Activated naive CD4-positive, alpha-beta T cell treated with anti-CD3 and anti-CD28 coated beads, Interleukin-2, amount 50 U/mL, for 24 hours (primary cell): ENCODE results near the gene C10orf90.

Experiments used
- H3K27ac Mint-ChIP-seq: one replicate; pipeline ENCODE4 v1.8.0; 2021; ENCODE audit warnings: mild to moderate bottlenecking, mixed read lengths
- H3K27me3 Mint-ChIP-seq: one replicate; pipeline ENCODE4 v1.8.0; 2021; ENCODE audit warnings: mixed read lengths
- H3K36me3 Mint-ChIP-seq: one replicate; pipeline ENCODE4 v1.8.0; 2021; ENCODE audit warnings: mixed read lengths
- H3K4me1 Mint-ChIP-seq: one replicate; pipeline ENCODE4 v1.8.0; 2021; ENCODE audit warnings: mixed read lengths
- H3K4me3 Mint-ChIP-seq: one replicate; pipeline ENCODE4 v1.8.0; 2021; ENCODE audit warnings: mild to moderate bottlenecking, mixed read lengths
- H3K9me3 Mint-ChIP-seq: one replicate; pipeline ENCODE4 v1.8.0; 2021; ENCODE audit warnings: mixed read lengths

C10orf90 gene

GRCh38 chr10:126621846-126622245, 48.6 kb downstream of the C10orf90 start:
- Mint-ChIP-seq H3K36me3 (no peaks in the 10 kb centered on the region), H3K4me1 (no peaks in the 10 kb centered on the region), H3K9me3 (no peaks in the 10 kb centered on the region), H3K4me3 (no peak overlapping the region), H3K27ac (no peak overlapping the region), H3K27me3 (peaks cover 6% of the 10 kb centered on the region)

DNA sequence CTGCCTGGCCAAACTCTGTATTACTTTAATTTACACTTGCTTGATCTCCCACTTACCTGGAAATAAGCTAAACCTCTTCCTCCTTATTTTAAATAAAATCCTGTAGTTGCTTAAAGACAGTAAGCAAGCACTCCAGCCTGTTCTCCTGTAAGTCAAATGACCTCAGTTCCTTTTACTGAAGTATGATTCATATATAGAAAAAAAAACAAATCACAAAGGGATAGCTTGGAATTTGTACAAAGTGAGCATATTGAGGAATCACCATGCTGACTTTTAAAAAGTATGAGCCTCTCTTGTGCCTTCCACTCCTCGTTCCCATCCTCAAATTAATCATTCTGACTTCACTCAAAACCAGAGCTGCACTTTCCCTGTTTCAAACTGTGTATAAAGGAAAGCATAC, 52.0 kb downstream of the C10orf90 start:
- H3K9me3 Mint-ChIP-seq = no peaks in the 10 kb centered on the region
- H3K4me3 Mint-ChIP-seq = no peak overlapping the region

DNA sequence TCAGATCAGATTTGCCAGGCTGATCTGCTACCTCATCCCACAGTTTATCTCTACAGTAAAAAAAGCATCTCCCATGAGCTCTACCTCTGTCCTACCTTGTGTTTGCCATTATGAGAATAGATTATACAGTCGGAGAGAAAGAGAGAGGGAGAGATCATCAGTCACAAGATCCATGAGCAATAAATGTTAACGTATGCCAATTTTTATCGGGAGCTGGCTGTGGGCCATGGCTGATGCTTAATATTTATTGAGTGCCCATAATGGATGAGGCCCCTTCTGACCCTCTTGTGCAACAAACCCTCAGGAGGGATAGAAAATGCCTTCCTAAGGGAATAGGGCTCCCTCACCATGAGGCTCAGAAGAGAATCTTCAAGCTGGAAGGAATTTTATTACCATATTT, 52.8 kb downstream of the C10orf90 start:
- Mint-ChIP-seq H3K4me3 (no peak overlapping the region), H3K27me3 (peaks cover 3% of the 10 kb centered on the region), H3K4me1 (no peaks in the 10 kb centered on the region), H3K36me3 (no peaks in the 10 kb centered on the region), H3K27ac (no peak overlapping the region), H3K9me3 (no peaks in the 10 kb centered on the region)

More for the DNA sequence above, 52.0 kb downstream of the C10orf90 start:
- Mint-ChIP-seq H3K27me3 (peaks cover 6% of the 10 kb centered on the region), H3K4me1 (no peaks in the 10 kb centered on the region), H3K36me3 (no peaks in the 10 kb centered on the region), H3K27ac (no peak overlapping the region)

DNA sequence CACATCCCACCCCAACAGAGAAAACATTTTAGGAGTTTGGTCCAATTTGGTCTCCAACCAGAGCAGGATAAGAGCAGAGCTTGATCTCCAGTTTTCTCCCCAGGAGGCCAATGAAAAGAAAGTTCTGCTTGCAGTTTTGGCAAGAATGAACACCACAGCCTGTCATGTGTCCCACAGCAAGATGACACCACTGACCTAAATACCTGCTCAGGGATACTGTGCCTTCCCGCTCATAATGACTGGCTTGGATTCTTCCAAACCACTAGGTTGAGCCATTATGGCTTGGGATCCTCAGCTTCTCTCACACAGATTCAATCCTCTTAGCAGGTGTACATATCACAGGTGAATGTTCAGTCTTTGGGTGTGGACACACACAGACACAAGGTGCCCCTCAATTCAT, 53.3 kb downstream of the C10orf90 start:
- no peaks in the 10 kb centered on the region for H3K36me3 Mint-ChIP-seq
- no peak overlapping the region for H3K27ac Mint-ChIP-seq
- H3K9me3 Mint-ChIP-seq = no peaks in the 10 kb centered on the region
- no peak overlapping the region for H3K4me3 Mint-ChIP-seq
- H3K4me1 Mint-ChIP-seq = no peaks in the 10 kb centered on the region
- H3K27me3 Mint-ChIP-seq = peaks cover 3% of the 10 kb centered on the region

DNA sequence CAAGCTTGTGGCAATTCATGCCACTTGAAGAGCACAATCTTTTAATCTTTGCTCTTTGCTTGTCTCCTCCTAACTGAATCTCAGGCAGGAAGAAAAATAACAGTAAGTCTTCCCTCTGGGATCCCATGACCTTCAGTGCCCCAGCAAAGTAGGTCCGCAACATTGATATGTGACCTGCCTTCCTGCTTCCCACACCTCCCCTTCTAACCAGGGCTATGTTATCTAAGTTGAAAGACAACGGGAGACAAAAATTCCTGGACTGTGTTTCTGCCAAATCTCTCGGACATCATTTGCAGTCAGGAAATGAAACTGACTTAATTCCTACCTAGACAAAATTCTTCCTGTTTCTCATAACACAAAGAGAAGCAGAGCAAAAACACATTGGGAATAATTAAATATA, 53.8 kb downstream of the C10orf90 start:
- no peaks in the 10 kb centered on the region for H3K36me3 Mint-ChIP-seq
- peaks cover under 1% of the 10 kb centered on the region for H3K27me3 Mint-ChIP-seq
- H3K9me3 Mint-ChIP-seq = no peaks in the 10 kb centered on the region
- no peak overlapping the region for H3K4me3 Mint-ChIP-seq
- H3K4me1 Mint-ChIP-seq = no peaks in the 10 kb centered on the region
- H3K27ac Mint-ChIP-seq = no peak overlapping the region

- Mint-ChIP-seq H3K4me1 (no peaks in the 10 kb centered on the region), H3K9me3 (no peaks in the 10 kb centered on the region), H3K27ac (no peak overlapping the region), H3K4me3 (no peak overlapping the region), H3K36me3 (no peaks in the 10 kb centered on the region), H3K27me3 (no peaks in the 10 kb centered on the region)
These were observed 59.2 kb downstream of the C10orf90 start for GRCh38 chr10:126611303-126611702.

- Mint-ChIP-seq H3K4me3 (no peak overlapping the region), H3K9me3 (no peaks in the 10 kb centered on the region), H3K27ac (no peak overlapping the region), H3K4me1 (no peaks in the 10 kb centered on the region), H3K27me3 (no peaks in the 10 kb centered on the region), H3K36me3 (no peaks in the 10 kb centered on the region)
These were observed 60.9 kb downstream of the C10orf90 start for GRCh38 chr10:126609566-126609965.

DNA sequence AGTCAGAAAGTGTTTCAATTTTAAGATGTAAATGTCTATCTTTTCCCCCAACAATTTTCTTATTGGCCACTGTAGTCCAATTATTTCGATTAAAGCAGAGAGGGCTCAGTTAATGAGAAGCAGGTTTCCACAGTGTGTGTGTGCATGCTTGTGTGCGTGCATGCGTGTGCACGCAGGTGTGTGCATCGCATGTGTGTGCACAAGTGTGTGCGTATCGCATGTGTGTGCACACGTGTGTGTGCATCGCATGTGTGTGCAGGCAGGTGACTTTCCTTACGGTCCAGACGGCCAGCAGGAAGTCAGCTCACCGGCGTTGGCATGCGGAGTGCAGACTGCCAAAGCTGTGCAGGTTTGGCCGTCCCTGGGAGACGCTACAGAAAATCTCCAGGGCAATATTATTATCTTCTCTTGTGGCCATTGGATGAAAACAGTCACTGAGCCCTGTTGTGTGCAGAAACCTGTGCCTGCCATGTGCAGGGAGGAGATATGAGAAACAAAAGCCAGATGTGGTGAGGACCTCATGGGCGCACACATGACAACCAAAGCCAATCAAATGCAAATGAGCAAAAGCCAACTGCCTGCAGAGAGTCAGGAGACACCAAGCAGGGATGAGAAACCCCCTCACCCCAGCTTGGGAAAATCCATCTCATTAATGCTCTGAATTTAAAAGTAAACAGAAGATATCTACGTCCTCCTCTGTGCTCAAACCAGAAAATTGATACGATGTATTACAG, 70.4 kb downstream of the C10orf90 start:
- no peaks in the 10 kb centered on the region for H3K27me3 Mint-ChIP-seq
- no peaks in the 10 kb centered on the region for H3K9me3 Mint-ChIP-seq
- no peak overlapping the region for H3K4me3 Mint-ChIP-seq
- no peaks in the 10 kb centered on the region for H3K36me3 Mint-ChIP-seq
- H3K27ac Mint-ChIP-seq = no peak overlapping the region
- no peaks in the 10 kb centered on the region for H3K4me1 Mint-ChIP-seq

DNA sequence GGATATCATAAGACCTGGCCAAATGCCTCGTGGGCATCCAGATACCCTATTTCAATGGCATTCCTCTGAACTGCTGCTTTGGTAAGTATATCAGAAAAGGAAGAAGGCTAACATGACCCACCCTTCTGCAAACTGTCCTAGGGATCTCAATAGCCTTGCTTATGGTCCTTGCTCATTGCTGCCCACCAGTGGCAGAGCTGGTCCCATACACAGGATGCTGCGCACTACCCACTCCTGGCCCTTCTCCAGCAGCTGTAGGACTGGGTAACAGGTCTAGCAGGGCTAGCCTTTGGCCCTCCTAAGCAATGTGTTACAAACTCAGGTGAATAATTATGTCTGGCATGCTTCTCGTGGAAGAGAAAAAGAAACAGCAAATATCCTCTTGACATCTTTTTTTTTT, 72.5 kb downstream of the C10orf90 start:
- no peaks in the 10 kb centered on the region for H3K36me3 Mint-ChIP-seq
- H3K4me3 Mint-ChIP-seq = no peak overlapping the region
- no peaks in the 10 kb centered on the region for H3K4me1 Mint-ChIP-seq
- H3K9me3 Mint-ChIP-seq = no peaks in the 10 kb centered on the region
- no peak overlapping the region for H3K27ac Mint-ChIP-seq
- H3K27me3 Mint-ChIP-seq = no peaks in the 10 kb centered on the region

GRCh38 chr10:126597211-126597610, 73.3 kb downstream of the C10orf90 start:
- Mint-ChIP-seq H3K9me3 (no peaks in the 10 kb centered on the region), H3K27ac (no peak overlapping the region), H3K36me3 (no peaks in the 10 kb centered on the region), H3K4me1 (no peaks in the 10 kb centered on the region), H3K4me3 (no peak overlapping the region), H3K27me3 (no peaks in the 10 kb centered on the region)

- Mint-ChIP-seq H3K4me3 (no peak overlapping the region), H3K4me1 (no peaks in the 10 kb centered on the region), H3K27ac (no peak overlapping the region)
These were observed 73.9 kb downstream of the C10orf90 start for GRCh38 chr10:126596472-126597016.

GRCh38 chr10:126595160-126595559, 75.3 kb downstream of the C10orf90 start:
- H3K27ac Mint-ChIP-seq = no peak overlapping the region
- no peak overlapping the region for H3K4me3 Mint-ChIP-seq
- H3K9me3 Mint-ChIP-seq = no peaks in the 10 kb centered on the region
- H3K36me3 Mint-ChIP-seq = no peaks in the 10 kb centered on the region
- no peaks in the 10 kb centered on the region for H3K4me1 Mint-ChIP-seq
- no peaks in the 10 kb centered on the region for H3K27me3 Mint-ChIP-seq

More at GRCh38 chr10:126596472-126597016, 73.9 kb downstream of the C10orf90 start:
- Mint-ChIP-seq H3K27me3 (no peaks in the 10 kb centered on the region), H3K36me3 (no peaks in the 10 kb centered on the region), H3K9me3 (no peaks in the 10 kb centered on the region)

DNA sequence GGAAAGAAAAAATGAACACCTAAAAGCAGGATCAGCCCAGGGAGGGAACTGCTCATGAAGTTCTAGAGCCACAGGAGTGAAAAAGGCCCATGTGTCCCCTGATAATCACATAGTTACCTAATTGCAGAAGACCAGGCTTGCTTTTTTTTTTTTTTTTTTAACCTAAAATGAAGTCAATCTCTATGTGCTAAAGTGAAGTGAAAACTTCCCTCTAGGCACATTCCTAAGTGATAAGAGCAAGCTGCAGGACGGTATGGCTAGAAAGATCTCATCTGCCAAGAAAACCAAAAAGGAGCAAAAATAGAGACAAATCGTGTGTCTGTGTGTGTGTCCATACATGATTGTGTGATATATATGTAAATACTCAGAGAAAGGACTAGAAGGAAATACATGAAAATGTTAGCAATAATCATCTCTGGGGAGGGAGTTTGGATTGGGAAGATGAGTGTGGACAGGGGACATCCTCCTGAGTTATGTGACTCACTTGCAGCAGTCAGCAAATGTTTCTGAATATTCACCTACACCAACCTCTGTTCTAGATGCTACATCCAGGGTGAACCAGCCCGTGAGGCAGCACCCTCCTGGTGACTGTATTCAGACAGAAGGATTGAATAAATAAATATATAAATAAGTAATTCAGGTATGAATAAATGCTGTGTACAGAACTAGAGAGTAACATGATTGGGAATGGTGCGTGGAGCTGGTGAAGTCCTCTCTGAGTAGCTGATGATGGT, 76.4 kb downstream of the C10orf90 start:
- H3K9me3 Mint-ChIP-seq = no peaks in the 10 kb centered on the region
- no peak overlapping the region for H3K27ac Mint-ChIP-seq
- no peaks in the 10 kb centered on the region for H3K36me3 Mint-ChIP-seq
- H3K4me1 Mint-ChIP-seq = no peaks in the 10 kb centered on the region
- H3K4me3 Mint-ChIP-seq = no peak overlapping the region
- no peaks in the 10 kb centered on the region for H3K27me3 Mint-ChIP-seq

DNA sequence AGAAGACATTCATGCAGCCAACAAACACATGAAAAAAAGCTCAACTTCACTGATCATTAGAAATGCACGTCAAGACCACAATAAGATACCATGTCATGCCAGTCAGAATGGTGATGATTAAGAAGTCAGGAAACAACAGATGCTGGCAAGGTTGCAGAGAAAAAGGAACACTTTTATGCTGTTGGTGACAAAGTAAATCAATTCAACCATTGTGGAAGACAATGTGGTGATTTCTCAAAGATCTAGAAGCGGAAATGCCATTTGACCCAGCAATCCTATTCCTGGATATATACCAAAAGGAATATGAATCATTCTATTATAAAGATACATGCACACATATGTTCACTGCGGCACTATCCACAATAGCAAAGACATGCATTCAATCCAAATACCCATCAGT, 77.6 kb downstream of the C10orf90 start:
- H3K4me1 Mint-ChIP-seq = no peaks in the 10 kb centered on the region
- no peak overlapping the region for H3K27ac Mint-ChIP-seq
- H3K27me3 Mint-ChIP-seq = no peaks in the 10 kb centered on the region
- H3K9me3 Mint-ChIP-seq = no peaks in the 10 kb centered on the region
- H3K36me3 Mint-ChIP-seq = no peaks in the 10 kb centered on the region
- H3K4me3 Mint-ChIP-seq = no peak overlapping the region

DNA sequence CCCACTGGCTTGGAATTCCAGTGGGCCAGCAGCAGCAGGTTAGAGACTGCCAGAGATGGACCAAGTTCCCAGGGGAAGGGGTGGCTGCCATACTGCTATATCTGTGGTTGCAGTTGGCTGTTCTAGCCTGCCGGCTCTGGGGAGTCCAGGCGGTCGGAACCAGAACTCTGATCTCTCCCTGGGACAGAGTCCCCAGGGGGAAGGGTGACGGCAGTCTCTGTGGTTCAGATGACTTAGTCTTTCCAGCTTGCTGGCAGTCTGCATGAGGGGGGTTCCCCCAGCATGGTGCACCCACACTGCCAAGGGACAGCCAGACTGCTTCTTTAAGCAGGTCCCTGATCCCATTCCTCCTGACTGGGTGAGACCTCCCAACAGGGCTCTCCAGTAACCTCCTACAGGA, 82.5 kb downstream of the C10orf90 start:
- Mint-ChIP-seq H3K4me3 (no peak overlapping the region), H3K9me3 (no peaks in the 10 kb centered on the region), H3K4me1 (no peaks in the 10 kb centered on the region), H3K27ac (no peak overlapping the region), H3K27me3 (no peaks in the 10 kb centered on the region), H3K36me3 (no peaks in the 10 kb centered on the region)

GRCh38 chr10:126586878-126587277, 83.6 kb downstream of the C10orf90 start:
- H3K27me3 Mint-ChIP-seq = no peaks in the 10 kb centered on the region
- no peaks in the 10 kb centered on the region for H3K4me1 Mint-ChIP-seq
- H3K36me3 Mint-ChIP-seq = no peaks in the 10 kb centered on the region
- H3K4me3 Mint-ChIP-seq = no peak overlapping the region
- H3K27ac Mint-ChIP-seq = no peak overlapping the region
- H3K9me3 Mint-ChIP-seq = no peaks in the 10 kb centered on the region
